Keratinocyte (primary cell): Measurements from ENCODE around the gene GRIN1. TPM values are rescaled to one million over a fixed set of nuclear protein-coding genes. Genes with fewer than 3 reads are reported as not detected.

Experiments used
- DNase-seq: peaks from one replicate; pipeline ENCODE4 v3.0.0-alpha.2; 2011; ENCODE audit warnings: low read depth, missing footprints, low spot score
- FAIRE-seq: peaks from 2 replicates; lab custom pipeline; 2011; peaks lifted over from hg19 to GRCh38; lab: Jason Lieb, UNC
- H2AFZ ChIP-seq: 2 replicates; pipeline ENCODE4 v1.6.0; 2012; ENCODE audit warnings: low read length, control low read depth, inconsistent platforms; ENCODE audit not compliant: control insufficient read depth
- H3K27ac ChIP-seq: 2 replicates; pipeline ENCODE4 v1.5.1; 2011; ENCODE audit warnings: low read length; ENCODE audit not compliant: control insufficient read depth, insufficient read depth
- H3K27me3 ChIP-seq: 3 replicates; pipeline ENCODE4 v1.6.0; 2011; ENCODE audit warnings: low read length; ENCODE audit not compliant: control insufficient read depth, insufficient read depth; ENCODE audit errors: extremely low read depth
- H3K36me3 ChIP-seq, 2 experiments: 2 replicates in 1 of 2; 3 replicates in 1 of 2; pipeline ENCODE4 v1.5.1; 2011; ENCODE audit warnings: low read length in 2 of 2, mild to moderate bottlenecking in 1 of 2; ENCODE audit not compliant: control insufficient read depth in 2 of 2, insufficient read depth in 2 of 2; ENCODE audit errors: extremely low read depth in 1 of 2
- H3K4me1 ChIP-seq: 3 replicates; pipeline ENCODE4 v1.5.1; 2011; ENCODE audit warnings: low read length; ENCODE audit not compliant: control insufficient read depth, insufficient read depth; ENCODE audit errors: extremely low read depth
- H3K4me2 ChIP-seq: 3 replicates; pipeline ENCODE4 v1.6.0; 2011; ENCODE audit warnings: low read depth, low read length; ENCODE audit not compliant: control insufficient read depth, insufficient read depth; ENCODE audit errors: extremely low read depth
- H3K4me3 ChIP-seq, 3 experiments: fragments of 200-600 bp in 1 of 3; sonication (generic) in 1 of 3; 2 replicates in 2 of 3; 3 replicates in 1 of 3; pipeline ENCODE4 v1.5.1; 2011 to 2016; ENCODE audit warnings: low read length in 3 of 3, mild to moderate bottlenecking in 3 of 3, control low read depth in 2 of 3, inconsistent platforms in 1 of 3, low read depth in 1 of 3, mixed read lengths in 1 of 3, mixed run types in 1 of 3, moderate library complexity in 1 of 3; ENCODE audit not compliant: control insufficient read depth in 2 of 3, insufficient read depth in 2 of 3; ENCODE audit errors: extremely low read depth in 1 of 3
- H3K79me2 ChIP-seq: 2 replicates; pipeline ENCODE4 v1.6.0; 2012; ENCODE audit warnings: low read length; ENCODE audit not compliant: control insufficient read depth, insufficient read depth
- H3K9ac ChIP-seq: 3 replicates; pipeline ENCODE4 v1.6.0; 2011; ENCODE audit warnings: low read length; ENCODE audit not compliant: control insufficient read depth, insufficient read depth; ENCODE audit errors: extremely low read depth
- H3K9me1 ChIP-seq: 3 replicates; pipeline ENCODE4 v1.6.0; 2011; ENCODE audit warnings: low read length; ENCODE audit not compliant: control insufficient read depth, insufficient read depth; ENCODE audit errors: extremely low read depth
- H3K9me3 ChIP-seq: 2 replicates; pipeline ENCODE4 v1.5.1; 2012; ENCODE audit warnings: low read depth, low read length; ENCODE audit not compliant: control insufficient read depth
- H4K20me1 ChIP-seq: 3 replicates; pipeline ENCODE4 v1.6.0; 2011; ENCODE audit warnings: low read length; ENCODE audit not compliant: control insufficient read depth, insufficient read depth; ENCODE audit errors: extremely low read depth
- EZH2 ChIP-seq: IDR thresholded peaks from one replicate; pipeline ENCODE4 v1.6.1; 2012; ENCODE audit warnings: inconsistent platforms, mild to moderate bottlenecking, low read length, moderate library complexity
- dilution Hi-C: fragments of 300-500 bp; cut with MboI; formaldehyde crosslinking; loops from one replicate; pipeline ENCODE4 v1.7.0; 2020; ENCODE audit warnings: low sequenced_read_pairs; ENCODE audit not compliant: extremely low pct_ligation_motif_present
- polyA plus RNA-seq, 5 experiments: library from polyadenylated mRNA; depleted of rRNA in 3 of 5; stranded (reverse) in 3 of 5; stranded (forward) in 1 of 5; unstranded in 1 of 5; fragments of >200 nt; gene quantifications; 1 replicate in 1 of 5; 2 replicates in 3 of 5; 3 replicates in 1 of 5; pipeline versions ENCODE4 v1.2.1 to v1.2.3, GENCODE V29; 2011 to 2012; ENCODE audit warnings: missing spikeins in 2 of 5, low read depth in 1 of 5, low replicate concordance in 1 of 5
- TF ChIP-seq, protein P1 (sequence below), 3 experiments: IDR thresholded peaks in 1 of 3; conservative IDR thresholded peaks in 1 of 3; optimal IDR thresholded peaks in 1 of 3; 2 replicates in 2 of 3; 3 replicates in 1 of 3; pipeline versions ENCODE3 to v1.5.1; 2011; ENCODE audit warnings: low read length in 3 of 3, mild to moderate bottlenecking in 3 of 3, moderate library complexity in 2 of 3, control low read depth in 1 of 3, inconsistent platforms in 1 of 3; ENCODE audit not compliant: insufficient read depth in 2 of 3; ENCODE audit errors: extremely low read depth in 1 of 3

The GRIN1 gene
- polyA plus RNA-seq, 1 donor (not counting 4 experiments of a cell fraction or from before 2014, with no cell fraction given) = 0.03 TPM

DNA sequence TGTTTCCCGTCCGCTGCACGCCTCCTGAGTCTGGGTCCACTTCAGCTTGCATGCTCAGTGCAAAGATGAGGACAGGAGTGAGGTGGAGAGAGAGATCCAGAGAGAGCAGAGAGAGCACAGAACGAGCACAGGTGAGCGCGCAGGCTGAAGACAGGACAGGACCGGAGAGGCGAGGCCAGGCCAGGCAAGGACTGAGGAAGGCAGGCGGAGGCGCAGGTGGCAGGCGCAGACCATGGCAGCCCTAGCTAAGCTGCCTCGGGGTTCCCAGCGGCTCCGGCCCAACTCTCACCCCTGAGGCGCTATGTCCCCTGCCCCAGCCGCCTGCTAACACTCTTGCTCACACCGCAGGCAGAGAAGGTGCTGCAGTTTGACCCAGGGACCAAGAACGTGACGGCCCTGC, 9.7 kb downstream of the GRIN1 start:
- H3K9ac ChIP-seq = no peak overlapping the region
- dilution Hi-C loops = no loop called here

DNA sequence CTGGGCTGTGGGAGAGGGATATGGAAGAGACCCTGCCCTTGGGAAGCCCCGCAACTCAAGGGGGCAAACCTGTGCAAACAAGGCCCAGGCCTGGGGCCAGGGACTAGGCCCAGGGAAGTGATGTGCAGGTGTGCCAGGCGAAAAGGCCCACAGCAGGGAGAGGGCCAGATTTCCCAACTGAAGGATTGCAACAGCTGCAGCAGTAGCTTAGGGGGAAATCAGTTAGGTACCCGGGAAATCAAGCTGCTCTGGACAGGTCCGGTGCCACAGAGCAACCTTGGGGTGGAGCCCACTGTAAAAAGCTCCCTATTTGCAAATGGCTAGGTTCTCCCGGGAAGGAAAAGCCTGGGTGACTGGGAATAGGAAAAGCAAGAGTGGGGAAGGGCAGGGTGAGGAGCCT, 10.4 kb downstream of the GRIN1 start:
- Histone ChIP-seq H3K27me3 (peaks cover 5% of the 10 kb centered on the region), H3K9ac (no peak overlapping the region), H3K36me3 (no peaks in the 10 kb centered on the region), H3K4me1 (no peaks in the 10 kb centered on the region), H3K4me2 (no peak overlapping the region), H3K9me1 (no peaks in the 10 kb centered on the region), H3K79me2 (no peaks in the 10 kb centered on the region), H2AFZ (no peak overlapping the region), H3K4me3 (no peak overlapping the region), H4K20me1 (no peaks in the 10 kb centered on the region), H3K27ac (no peak overlapping the region), H3K9me3 (no peaks in the 10 kb centered on the region)
- TF ChIP-seq, protein P1, sequence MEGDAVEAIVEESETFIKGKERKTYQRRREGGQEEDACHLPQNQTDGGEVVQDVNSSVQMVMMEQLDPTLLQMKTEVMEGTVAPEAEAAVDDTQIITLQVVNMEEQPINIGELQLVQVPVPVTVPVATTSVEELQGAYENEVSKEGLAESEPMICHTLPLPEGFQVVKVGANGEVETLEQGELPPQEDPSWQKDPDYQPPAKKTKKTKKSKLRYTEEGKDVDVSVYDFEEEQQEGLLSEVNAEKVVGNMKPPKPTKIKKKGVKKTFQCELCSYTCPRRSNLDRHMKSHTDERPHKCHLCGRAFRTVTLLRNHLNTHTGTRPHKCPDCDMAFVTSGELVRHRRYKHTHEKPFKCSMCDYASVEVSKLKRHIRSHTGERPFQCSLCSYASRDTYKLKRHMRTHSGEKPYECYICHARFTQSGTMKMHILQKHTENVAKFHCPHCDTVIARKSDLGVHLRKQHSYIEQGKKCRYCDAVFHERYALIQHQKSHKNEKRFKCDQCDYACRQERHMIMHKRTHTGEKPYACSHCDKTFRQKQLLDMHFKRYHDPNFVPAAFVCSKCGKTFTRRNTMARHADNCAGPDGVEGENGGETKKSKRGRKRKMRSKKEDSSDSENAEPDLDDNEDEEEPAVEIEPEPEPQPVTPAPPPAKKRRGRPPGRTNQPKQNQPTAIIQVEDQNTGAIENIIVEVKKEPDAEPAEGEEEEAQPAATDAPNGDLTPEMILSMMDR (optimal IDR thresholded peaks at IDR 0.05 in 1 of 3, IDR thresholded peaks at IDR 0.05 in 1 of 3, conservative IDR thresholded peaks at IDR 0.05 in 1 of 3; ENCODE audit: extremely low read depth in 1 of 3, insufficient read depth in 2 of 3, low read length in 3 of 3) = no peak
- no peak for TF ChIP-seq EZH2
- no peak for DNase-seq
- no peak for FAIRE-seq
- dilution Hi-C loops = no loop called here

More for the DNA sequence above, 9.7 kb downstream of the GRIN1 start:
- Histone ChIP-seq H3K27me3 (peaks cover 6% of the 10 kb centered on the region), H3K79me2 (no peaks in the 10 kb centered on the region), H3K36me3 (no peaks in the 10 kb centered on the region), H3K9me1 (no peaks in the 10 kb centered on the region), H3K9me3 (no peaks in the 10 kb centered on the region), H2AFZ (no peak overlapping the region), H3K27ac (no peak overlapping the region), H3K4me2 (no peak overlapping the region), H4K20me1 (no peaks in the 10 kb centered on the region), H3K4me3 (no peak overlapping the region), H3K4me1 (no peaks in the 10 kb centered on the region)
- DNase-seq (no peak), FAIRE-seq (no peak)
- no peak for TF ChIP-seq EZH2
- TF ChIP-seq, protein P1 (optimal IDR thresholded peaks at IDR 0.05 in 1 of 3, IDR thresholded peaks at IDR 0.05 in 1 of 3, conservative IDR thresholded peaks at IDR 0.05 in 1 of 3; ENCODE audit: extremely low read depth in 1 of 3, insufficient read depth in 2 of 3, low read length in 3 of 3) = no peak
